GM11168 (cell line): ENCODE measurements around the gene TAP2.

Experiments used
- in situ Hi-C: fragments of 300-500 bp; cut with MboI; formaldehyde crosslinking; loops from one replicate; pipeline ENCODE4 v1.12.0; 2022; ENCODE audit warnings: low sequenced_read_pairs; ENCODE audit not compliant: unreplicated experiment

TAP2 gene

GRCh38 chr6:32855467-32856174 lies 17.1 kb upstream of the TAP2 start:
- in situ Hi-C loops: no loop called here

DNA sequence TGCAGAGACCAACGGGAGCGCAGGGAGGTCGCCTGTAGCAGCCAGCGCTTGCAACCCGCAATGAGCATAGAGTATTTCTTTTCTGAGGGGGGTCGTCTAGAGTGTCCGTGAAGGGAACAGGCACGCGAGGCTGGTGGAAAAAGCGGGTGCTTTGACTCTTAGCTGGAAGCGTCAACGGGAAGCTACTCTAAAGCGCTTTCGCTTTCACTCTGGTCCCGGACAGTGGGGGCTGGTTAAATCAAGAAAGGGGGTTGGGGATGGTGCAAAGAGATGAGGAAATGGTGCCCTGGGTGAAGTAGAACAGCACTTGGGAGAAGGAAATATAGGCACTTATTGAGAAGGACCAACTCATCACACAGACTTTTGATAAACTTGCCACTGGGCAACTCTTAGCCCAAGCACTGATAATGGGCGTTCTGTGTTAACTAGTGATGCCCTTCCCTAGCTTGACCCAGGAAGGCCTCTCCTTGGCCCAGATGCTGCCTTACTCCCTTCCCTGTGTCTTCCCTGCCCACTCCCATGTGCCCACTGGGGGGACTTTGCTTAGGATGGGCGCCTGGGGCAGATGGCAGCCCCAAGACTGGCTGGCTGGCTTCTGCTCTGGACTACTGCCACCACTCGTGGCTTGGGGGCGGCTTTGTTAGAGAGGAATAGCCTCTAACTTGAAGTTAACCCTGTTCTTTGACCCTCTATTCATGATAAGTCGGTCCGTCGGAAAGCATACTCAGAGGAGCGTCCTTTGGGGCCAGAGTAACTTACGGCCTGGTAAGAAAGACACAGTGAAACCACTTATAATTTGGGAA lies 16.0 kb upstream of the TAP2 start:
- in situ Hi-C loops: no loop called here

DNA sequence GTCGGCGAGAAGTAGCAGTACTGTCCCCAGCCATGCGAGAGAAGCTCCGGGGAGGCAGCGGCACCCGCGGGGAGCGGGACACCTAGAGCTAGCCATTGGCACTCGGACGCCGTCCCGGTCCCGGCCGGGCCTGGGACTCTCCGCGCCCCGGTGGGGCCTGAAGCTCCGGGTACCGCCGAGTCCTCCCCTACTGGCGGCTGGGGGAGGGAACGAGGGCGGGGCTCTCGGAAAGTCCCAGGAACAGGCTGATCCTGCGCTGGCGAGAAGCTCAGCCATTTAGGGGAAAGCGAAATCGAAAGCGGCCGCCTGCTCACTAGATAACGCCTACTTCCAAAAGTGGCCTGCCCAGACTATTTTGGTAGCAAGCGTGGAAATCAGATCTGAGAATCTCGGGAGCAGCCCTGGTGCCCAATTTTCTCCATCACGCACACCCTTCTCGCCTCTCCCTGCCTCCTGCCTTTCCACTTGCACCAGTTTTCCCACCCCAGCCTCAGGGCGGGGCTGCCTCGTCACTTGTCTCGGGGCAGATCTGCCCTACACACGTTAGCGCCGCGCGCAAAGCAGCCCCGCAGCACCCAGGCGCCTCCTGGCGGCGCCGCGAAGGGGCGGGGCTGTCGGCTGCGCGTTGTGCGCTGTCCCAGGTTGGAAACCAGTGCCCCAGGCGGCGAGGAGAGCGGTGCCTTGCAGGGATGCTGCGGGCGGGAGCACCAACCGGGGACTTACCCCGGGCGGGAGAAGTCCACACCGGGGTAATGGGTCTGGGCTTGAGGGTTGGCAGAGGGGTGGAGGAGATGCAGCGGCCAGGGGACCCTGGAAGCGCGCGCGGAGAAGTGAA lies 15.2 kb upstream of the TAP2 start, which contains the start of the genes PSMB9 and TAP1:
Gene PSMB9, plus strand, starts transcription at position 652 of the 835 bp plus-strand sequence. Its CDS starts 38 bp downstream, at position 690.
Gene TAP1, minus strand, starts transcription at position 164 of the 835 bp plus-strand sequence. Its CDS starts 68 bp downstream, at position 96.
- in situ Hi-C loops: no loop called here

DNA sequence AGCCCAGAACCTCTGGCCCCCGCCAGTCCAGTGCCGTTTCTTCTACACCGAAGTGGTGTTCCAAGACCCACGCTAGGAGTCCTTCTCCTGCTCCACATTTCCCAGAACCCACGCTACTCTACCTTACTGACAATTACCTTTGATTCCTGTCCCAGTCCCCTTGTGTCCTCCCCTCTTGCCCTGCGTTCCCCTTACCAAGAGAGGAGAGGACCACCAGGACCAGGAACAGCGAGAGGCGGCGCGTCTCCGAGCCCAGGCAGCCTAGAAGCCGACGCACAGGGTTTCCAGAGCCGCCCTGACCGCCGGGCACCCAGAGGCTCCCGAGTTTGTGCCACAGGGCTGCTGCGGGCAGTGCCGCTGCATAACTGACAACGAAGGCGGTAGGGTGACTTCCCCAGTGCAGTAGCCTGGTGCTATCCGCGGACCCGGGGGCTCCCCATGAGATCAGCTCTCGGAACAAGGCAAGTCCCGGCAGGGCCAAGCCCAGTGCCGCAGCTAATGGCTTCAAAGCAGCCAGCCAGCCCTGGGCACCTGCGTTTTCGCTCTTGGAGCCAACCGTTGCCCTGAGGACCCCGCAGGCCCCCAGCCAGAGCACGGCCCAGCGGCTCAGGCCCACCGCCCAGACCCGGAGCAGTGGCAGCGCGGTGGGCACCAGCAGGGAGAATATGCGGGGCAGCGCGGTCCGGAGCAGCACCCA lies 14.5 kb upstream of the TAP2 start:
- in situ Hi-C loops: no loop called here

DNA sequence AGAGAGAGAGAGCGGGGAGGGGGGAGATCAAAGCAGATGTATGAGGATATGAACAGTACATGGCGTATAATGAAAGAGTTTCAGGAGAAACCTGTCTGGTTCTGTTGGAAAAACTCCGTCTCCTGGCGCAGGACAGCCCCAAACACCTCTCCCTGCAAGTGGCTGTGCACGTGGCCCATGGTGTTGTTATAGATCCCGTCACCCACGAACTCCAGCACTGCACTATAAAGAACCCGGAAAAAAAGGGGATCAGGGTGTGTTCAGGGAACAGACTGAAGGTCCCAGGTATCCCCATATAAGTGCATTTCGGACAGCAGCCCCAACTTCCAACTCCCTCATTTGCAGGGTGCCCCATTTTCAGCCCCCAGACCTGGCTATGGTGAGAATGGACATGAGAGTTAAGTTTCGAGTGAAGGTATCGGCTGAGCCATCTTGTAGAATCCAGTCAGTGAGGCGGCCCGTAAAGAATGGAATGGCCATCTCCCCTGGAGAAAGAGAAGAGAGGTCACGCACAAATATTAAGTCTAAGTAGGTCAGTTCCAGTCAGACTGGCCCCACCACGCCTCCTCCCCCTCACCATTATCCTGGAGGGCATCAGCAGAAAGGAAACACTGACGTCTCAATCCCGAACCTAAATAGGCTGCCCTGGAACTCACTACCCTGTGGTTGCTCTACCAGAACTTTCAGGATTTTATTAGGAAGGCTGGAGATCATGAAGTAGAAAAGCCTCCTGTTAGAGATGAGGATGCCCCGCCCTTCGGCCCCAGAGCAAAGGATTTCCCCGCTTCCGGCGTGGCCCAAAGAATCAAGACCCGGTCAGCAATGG lies 13.7 kb upstream of the TAP2 start:
- in situ Hi-C loops: no loop called here

GRCh38 chr6:32851025-32851424 lies 12.5 kb upstream of the TAP2 start:
- in situ Hi-C loops: no loop called here

DNA sequence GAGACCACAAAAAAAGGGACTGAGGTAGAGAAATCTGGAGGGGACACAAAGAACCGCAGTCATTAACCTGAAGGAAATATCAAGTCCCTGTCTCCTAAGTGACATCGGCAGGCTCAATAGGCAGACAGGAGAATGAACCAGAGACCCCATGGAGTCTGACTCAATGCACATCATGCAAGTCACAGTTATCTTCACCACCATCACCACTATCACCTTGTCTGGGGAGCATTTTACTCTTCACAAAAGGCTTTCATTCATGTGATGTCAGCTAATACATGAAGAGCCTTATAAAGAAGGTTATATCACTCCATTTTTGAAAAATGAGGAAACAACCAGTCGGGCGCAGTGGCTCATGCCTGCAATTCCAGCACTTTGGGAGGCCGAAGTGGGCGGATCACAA lies 10.6 kb upstream of the TAP2 start:
- in situ Hi-C loops: no loop called here

- in situ Hi-C loops: no loop called here
These were observed 9.3 kb upstream of the TAP2 start for GRCh38 chr6:32847795-32848194.

DNA sequence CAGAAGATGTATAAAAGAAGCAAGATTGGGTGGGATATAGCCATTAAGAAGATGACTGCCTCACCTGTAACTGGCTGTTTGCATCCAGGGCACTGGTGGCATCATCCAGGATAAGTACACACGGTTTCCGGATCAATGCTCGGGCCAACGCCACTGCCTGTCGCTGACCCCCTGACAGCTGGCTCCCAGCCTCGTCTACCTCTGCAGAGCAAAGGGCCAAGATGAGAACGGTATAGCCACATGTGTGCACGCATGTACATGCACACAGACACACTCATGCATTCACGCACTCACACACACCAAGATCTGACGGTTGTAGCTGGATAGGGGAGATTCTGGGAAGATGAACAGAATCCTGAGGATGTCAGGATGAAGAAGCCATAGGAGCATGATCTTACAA lies 8.5 kb upstream of the TAP2 start:
- in situ Hi-C loops: no loop called here

DNA sequence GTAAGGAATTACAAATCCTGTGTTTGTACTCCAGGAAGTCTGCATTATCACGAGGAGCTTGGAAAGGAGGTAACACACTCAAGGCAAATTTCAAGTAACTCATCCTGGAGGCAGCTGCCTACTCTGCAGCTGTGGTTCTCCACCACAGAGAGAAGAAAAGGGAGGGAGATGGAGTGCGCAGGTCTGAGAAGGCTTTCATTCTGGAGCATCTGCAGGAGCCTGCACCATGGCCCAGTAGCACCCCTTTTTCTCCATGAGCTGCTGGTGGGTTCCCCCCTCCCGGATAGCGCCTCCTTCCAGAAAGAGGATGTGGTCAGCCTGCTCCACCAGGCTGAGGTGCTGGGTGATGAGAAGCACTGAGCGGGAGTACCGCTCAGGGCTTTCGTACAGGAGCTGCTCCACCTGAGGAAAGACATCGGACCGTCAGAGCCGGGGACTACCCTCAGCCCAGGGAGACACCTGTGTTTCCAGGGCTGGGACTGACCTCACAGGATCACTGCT lies 6.9 kb upstream of the TAP2 start:
- in situ Hi-C loops: no loop called here

GRCh38 chr6:32844839-32845383 lies 6.4 kb upstream of the TAP2 start:
- in situ Hi-C loops: no loop called here

GRCh38 chr6:32843979-32844838 lies 5.7 kb upstream of the TAP2 start, which contains the start of gene PSMB8:
Gene PSMB8 (minus strand): TSS chr6:32844047. CDS start chr6:32843996, 51 bp downstream.
- in situ Hi-C loops: no loop called here

DNA sequence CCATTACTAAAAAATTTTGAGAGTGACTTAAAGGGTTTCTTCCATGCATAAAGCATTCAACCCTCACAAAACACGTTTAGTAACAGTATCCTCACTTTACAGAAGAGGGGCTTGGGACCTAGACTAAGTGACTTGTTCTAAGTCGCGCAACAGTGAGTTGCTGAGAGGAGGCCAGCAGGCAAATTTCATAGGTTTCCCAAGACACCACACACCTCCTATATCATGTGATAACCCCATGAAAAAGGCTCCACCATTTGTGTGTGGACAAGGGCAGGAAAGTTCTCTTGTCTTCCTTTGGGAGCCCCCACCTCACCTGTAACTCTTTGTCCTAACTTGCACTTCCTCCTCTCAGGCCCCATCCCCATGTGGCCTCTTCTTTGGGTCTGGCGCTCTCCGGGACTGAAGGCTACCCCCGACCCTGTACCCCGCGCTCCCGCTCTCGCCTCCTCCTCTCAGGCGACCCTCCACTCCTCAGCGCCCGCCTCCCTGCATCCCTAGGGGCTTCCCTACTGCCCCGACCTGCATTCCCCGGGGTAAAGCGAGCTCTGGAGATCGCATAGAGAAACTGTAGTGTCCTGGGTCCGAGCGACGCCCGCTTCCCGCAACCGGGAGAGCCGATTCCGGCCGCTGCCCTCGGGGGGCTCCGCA lies 4.9 kb upstream of the TAP2 start:
- in situ Hi-C loops: no loop called here

GRCh38 chr6:32842690-32843089 lies 4.2 kb upstream of the TAP2 start:
- in situ Hi-C loops: no loop called here

DNA sequence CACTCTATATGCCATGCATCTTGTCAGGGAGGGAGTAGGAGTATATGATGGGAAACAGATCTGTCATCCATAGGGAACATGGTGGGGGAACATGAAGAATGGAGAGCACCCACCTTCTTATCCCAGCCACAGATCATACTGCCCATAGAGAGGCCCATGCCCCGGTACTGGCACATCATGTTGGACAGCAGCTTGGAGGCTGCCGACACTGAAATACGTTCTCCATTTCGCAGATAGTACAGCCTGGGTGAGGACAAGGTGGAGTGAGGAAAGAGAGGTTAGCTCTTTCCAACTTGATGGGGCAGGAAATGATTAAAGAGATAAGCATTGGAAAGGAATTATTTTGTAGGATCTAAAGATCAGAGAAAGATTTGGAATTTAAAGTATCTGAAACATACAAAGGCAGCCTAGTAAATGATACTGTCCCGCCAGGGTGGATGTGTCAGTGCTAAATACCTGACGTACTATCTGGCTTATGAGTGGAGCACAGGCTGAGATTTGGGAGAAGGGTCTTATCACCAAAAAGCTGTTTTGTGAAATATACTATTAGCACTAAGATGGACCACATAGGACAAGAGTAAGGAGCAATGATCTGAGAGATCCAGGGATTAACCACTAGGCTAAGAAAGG lies 3.6 kb upstream of the TAP2 start:
- in situ Hi-C loops: no loop called here

- in situ Hi-C loops: no loop called here
These were observed 2.2 kb upstream of the TAP2 start for GRCh38 chr6:32840604-32841246.
